Astrocyte (in vitro differentiated cells and primary cell): ENCODE measurements around the gene SYAP1. TPM values are rescaled to one million over a fixed set of nuclear protein-coding genes. Genes with fewer than 3 reads are reported as not detected.

Experiments
- DNase-seq: peaks from one replicate; pipeline ENCODE4 v3.0.0-alpha.2; 2010; ENCODE audit warnings: low read depth
- FAIRE-seq: peaks from 2 replicates; lab custom pipeline; 2011; peaks lifted over from hg19 to GRCh38; lab: Jason Lieb, UNC
- H2AFZ ChIP-seq: 2 replicates; pipeline ENCODE4 v1.6.0; 2012; ENCODE audit warnings: low read depth, low read length, inconsistent platforms
- H3K27ac ChIP-seq: 2 replicates; pipeline ENCODE4 v1.5.1; 2011; ENCODE audit warnings: low read depth, low read length, inconsistent platforms
- H3K27me3 ChIP-seq: 2 replicates; pipeline ENCODE4 v1.6.0; 2011; ENCODE audit warnings: low read length, inconsistent platforms; ENCODE audit not compliant: insufficient read depth
- H3K36me3 ChIP-seq: 2 replicates; pipeline ENCODE4 v1.5.1; 2011; ENCODE audit warnings: low read length, inconsistent platforms; ENCODE audit not compliant: insufficient read depth
- H3K4me1 ChIP-seq: 2 replicates; pipeline ENCODE4 v1.5.1; 2011; ENCODE audit warnings: low read length, inconsistent platforms; ENCODE audit not compliant: insufficient read depth
- H3K4me2 ChIP-seq: 2 replicates; pipeline ENCODE4 v1.6.0; 2012; ENCODE audit warnings: low read length, inconsistent platforms
- H3K4me3 ChIP-seq: 2 replicates; pipeline ENCODE4 v1.5.1; 2011; ENCODE audit warnings: low read depth, mild to moderate bottlenecking, low read length, inconsistent platforms; ENCODE audit not compliant: insufficient read depth
- H3K79me2 ChIP-seq: 2 replicates; pipeline ENCODE4 v1.6.0; 2012; ENCODE audit warnings: mild to moderate bottlenecking, low read length, inconsistent platforms; ENCODE audit not compliant: insufficient read depth
- H3K9ac ChIP-seq: 2 replicates; pipeline ENCODE4 v1.6.0; 2012; ENCODE audit warnings: mild to moderate bottlenecking, low read length, inconsistent platforms
- H3K9me3 ChIP-seq: 2 replicates; pipeline ENCODE4 v1.5.1; 2012; ENCODE audit warnings: low read depth, mild to moderate bottlenecking, low read length, inconsistent platforms; ENCODE audit not compliant: insufficient read depth
- H4K20me1 ChIP-seq: 2 replicates; pipeline ENCODE4 v1.6.0; 2012; ENCODE audit warnings: low read length, inconsistent platforms; ENCODE audit not compliant: insufficient read depth
- H3K27ac Mint-ChIP-seq: one replicate; pipeline ENCODE4 v1.8.0; 2021; ENCODE audit warnings: mild to moderate bottlenecking, mixed read lengths; ENCODE audit not compliant: unreplicated experiment
- H3K27me3 Mint-ChIP-seq: one replicate; pipeline ENCODE4 v1.8.0; 2021; ENCODE audit warnings: low read depth, mixed read lengths; ENCODE audit not compliant: unreplicated experiment
- H3K36me3 Mint-ChIP-seq: one replicate; pipeline ENCODE4 v1.8.0; 2021; ENCODE audit warnings: low read depth, mixed read lengths; ENCODE audit not compliant: unreplicated experiment
- H3K4me1 Mint-ChIP-seq: one replicate; pipeline ENCODE4 v1.8.0; 2021; ENCODE audit warnings: low read depth, mixed read lengths; ENCODE audit not compliant: unreplicated experiment
- H3K4me3 Mint-ChIP-seq: one replicate; pipeline ENCODE4 v1.8.0; 2021; ENCODE audit warnings: mild to moderate bottlenecking, moderate library complexity, mixed read lengths; ENCODE audit not compliant: unreplicated experiment
- H3K9me3 Mint-ChIP-seq: one replicate; pipeline ENCODE4 v1.8.0; 2021; ENCODE audit warnings: mild to moderate bottlenecking, mixed read lengths; ENCODE audit not compliant: unreplicated experiment
- CTCF ChIP-seq: IDR thresholded peaks from 2 replicates; pipeline ENCODE4 v1.5.1; 2011; ENCODE audit warnings: low read depth, mild to moderate bottlenecking, inconsistent platforms, low read length, moderate library complexity; ENCODE audit not compliant: insufficient read depth
- EZH2 ChIP-seq: IDR thresholded peaks from 2 replicates; pipeline ENCODE4 v1.6.1; 2012; ENCODE audit warnings: mild to moderate bottlenecking, low read length, inconsistent platforms; ENCODE audit not compliant: insufficient read depth
- total RNA-seq: library from RNA; stranded (reverse); gene quantifications from 2 replicates; pipeline ENCODE4 v1.2.1, GENCODE V29; 2021

SYAP1 gene
- total RNA-seq, 1 donor from 2014 or later, result 35.5 TPM

GRCh38 chrX:16786139-16786790 is 66.9 kb downstream of the SYAP1 start, which contains the start of gene TXLNG:
TXLNG (plus strand) TSS chrX:16786466; CDS start chrX:16786488, 22 bp downstream.
- Mint-ChIP-seq H3K4me3 (peak within 1 kb of the TSS; percentile 94), H3K27ac (peak within 1 kb of the TSS; percentile 91), H3K36me3 (no peaks in the 10 kb centered on the region), H3K27me3 (no peaks in the 10 kb centered on the region), H3K9me3 (no peaks in the 10 kb centered on the region), H3K4me1 (no peaks in the 10 kb centered on the region)
- Histone ChIP-seq H3K4me1 (peaks cover 6% of the 10 kb centered on the region), H3K4me2 (peak within 1 kb of the TSS; percentile 90), H3K79me2 (peaks cover 33% of the 10 kb centered on the region), H3K9me3 (no peaks in the 10 kb centered on the region), H4K20me1 (peaks cover 9% of the 10 kb centered on the region), H2AFZ (peak within 1 kb of the TSS; percentile 80), H3K4me3 (peak within 1 kb of the TSS; percentile 78), H3K27me3 (no peaks in the 10 kb centered on the region), H3K9ac (peak within 1 kb of the TSS; percentile 83), H3K36me3 (no peaks in the 10 kb centered on the region), H3K27ac (peak within 1 kb of the TSS; percentile 83)
- peak; percentile 100 for FAIRE-seq
- DNase-seq, result peak; percentile 98
- no peak for TF ChIP-seq CTCF
- no peak for TF ChIP-seq EZH2

GRCh38 chrX:16786791-16787735 is 67.7 kb downstream of the SYAP1 start:
- FAIRE-seq (peak; percentile 20), DNase-seq (no peak)
- H3K27me3 Mint-ChIP-seq, result no peaks in the 10 kb centered on the region
- H3K9me3 ChIP-seq, result no peaks in the 10 kb centered on the region
- H3K27ac Mint-ChIP-seq, result no peak overlapping the region
- no peaks in the 10 kb centered on the region for H3K27me3 ChIP-seq
- H3K79me2 ChIP-seq, result peaks cover 37% of the 10 kb centered on the region
- no peaks in the 10 kb centered on the region for H3K4me1 Mint-ChIP-seq
- peak overlapping the region; percentile 64 for H3K4me3 ChIP-seq
- peak overlapping the region; percentile 94 for H3K4me3 Mint-ChIP-seq
- H3K4me2 ChIP-seq, result peak overlapping the region; percentile 76
- peaks cover 9% of the 10 kb centered on the region for H4K20me1 ChIP-seq
- no peak overlapping the region for H2AFZ ChIP-seq
- peak overlapping the region; percentile 83 for H3K27ac ChIP-seq
- TF ChIP-seq CTCF, result no peak
- no peak for TF ChIP-seq EZH2
- H3K36me3 ChIP-seq, result no peaks in the 10 kb centered on the region
- no peaks in the 10 kb centered on the region for H3K9me3 Mint-ChIP-seq
- peak overlapping the region; percentile 82 for H3K9ac ChIP-seq
- H3K4me1 ChIP-seq, result peaks cover 6% of the 10 kb centered on the region
- H3K36me3 Mint-ChIP-seq, result no peaks in the 10 kb centered on the region
